Activated naive CD8-positive, alpha-beta T cell treated with anti-CD3 and anti-CD28 coated beads, Interleukin-2, amount 50 U/mL, for 16 hours (primary cell): ENCODE data around the gene SENP5.

Experiments used
- DNase-seq: peaks from one replicate; pipeline ENCODE4 v3.0.0-alpha.2; 2020; ENCODE audit warnings: low read depth, low spot score

Gene SENP5

GRCh38 chr3:196883361-196883760 lies 15.6 kb downstream of the SENP5 start:
- no peak for DNase-seq

- DNase-seq = no peak
These were observed 18.4 kb downstream of the SENP5 start for GRCh38 chr3:196886144-196886543.

- no peak for DNase-seq
These were observed 22.4 kb downstream of the SENP5 start for GRCh38 chr3:196889844-196890708.

GRCh38 chr3:196894557-196895295 lies 27.0 kb downstream of the SENP5 start:
- no peak for DNase-seq

GRCh38 chr3:196896229-196896628 lies 28.5 kb downstream of the SENP5 start:
- no peak for DNase-seq

- no peak for DNase-seq
These were observed 34.0 kb downstream of the SENP5 start for GRCh38 chr3:196901768-196902167.

- no peak for DNase-seq
These were observed 34.6 kb downstream of the SENP5 start for GRCh38 chr3:196902296-196902695.

- DNase-seq = no peak
These were observed 36.0 kb downstream of the SENP5 start for GRCh38 chr3:196903740-196904139.

- DNase-seq = no peak
These were observed 47.1 kb downstream of the SENP5 start for GRCh38 chr3:196914866-196915265.

- no peak for DNase-seq
These were observed 47.7 kb downstream of the SENP5 start for GRCh38 chr3:196915375-196915774.

GRCh38 chr3:196916221-196916620 lies 48.5 kb downstream of the SENP5 start:
- no peak for DNase-seq

- no peak for DNase-seq
These were observed 49.3 kb downstream of the SENP5 start for GRCh38 chr3:196916995-196917394.

- DNase-seq = no peak
These were observed 51.2 kb downstream of the SENP5 start for GRCh38 chr3:196918968-196919367.

- no peak for DNase-seq
These were observed 53.0 kb downstream of the SENP5 start for GRCh38 chr3:196920733-196921132.

GRCh38 chr3:196927571-196928453 lies 60.1 kb downstream of the SENP5 start:
- DNase-seq = no peak

- no peak for DNase-seq
These were observed 63.4 kb downstream of the SENP5 start for GRCh38 chr3:196931157-196931556.

GRCh38 chr3:196931828-196932587 lies 64.3 kb downstream of the SENP5 start:
- DNase-seq = no peak

- no peak for DNase-seq
These were observed 64.9 kb downstream of the SENP5 start for GRCh38 chr3:196932600-196932999.

GRCh38 chr3:196936288-196936687 lies 68.6 kb downstream of the SENP5 start:
- no peak for DNase-seq

- no peak for DNase-seq
These were observed 70.4 kb downstream of the SENP5 start for GRCh38 chr3:196938124-196938523.

GRCh38 chr3:196938576-196938975 lies 70.9 kb downstream of the SENP5 start:
- no peak for DNase-seq
